D341Med (cell line): Measurements from ENCODE around the gene TEX9.

Experiments
- DNase-seq: peaks from one replicate; pipeline ENCODE4 v3.0.0; 2012; ENCODE audit warnings: low spot score

TEX9 gene

DNA sequence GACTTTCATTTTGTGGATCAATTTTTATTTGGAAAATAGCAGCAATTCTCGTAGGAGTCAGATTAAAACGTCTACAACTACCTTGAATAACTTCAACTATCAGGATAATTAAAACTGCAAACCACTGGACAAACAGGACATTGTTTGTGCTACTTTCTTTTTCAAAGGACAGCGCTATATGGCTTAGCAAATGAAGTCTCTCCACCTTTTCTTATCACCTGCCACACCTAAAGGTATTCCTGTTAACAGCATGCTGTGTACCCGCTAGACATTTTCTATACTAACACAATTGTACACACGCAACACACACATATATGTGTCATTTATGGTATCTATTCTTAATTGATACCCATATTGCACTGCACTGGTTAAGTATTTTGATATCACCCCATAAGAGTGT is 80.5 kb downstream of the TEX9 start:
- DNase-seq: no peak

DNA sequence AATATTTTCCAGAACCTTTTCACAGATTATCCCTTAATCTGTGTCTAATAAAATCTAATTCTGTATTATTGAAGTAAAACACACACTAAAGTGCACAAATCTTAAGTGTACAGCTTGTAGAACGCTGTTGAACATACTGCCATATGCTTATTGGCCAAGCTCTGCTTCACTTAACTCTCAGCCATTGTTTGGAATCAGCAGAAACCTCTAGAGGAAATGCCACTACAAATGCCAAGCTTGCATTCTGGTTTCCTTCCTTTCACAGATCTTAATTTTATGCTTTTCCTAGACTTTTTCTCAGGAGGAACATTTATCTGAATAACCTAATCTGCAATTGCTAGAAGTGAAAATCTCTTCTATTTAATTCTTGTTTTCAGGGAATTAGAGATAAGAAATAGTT is 89.6 kb downstream of the TEX9 start:
- DNase-seq: no peak

DNA sequence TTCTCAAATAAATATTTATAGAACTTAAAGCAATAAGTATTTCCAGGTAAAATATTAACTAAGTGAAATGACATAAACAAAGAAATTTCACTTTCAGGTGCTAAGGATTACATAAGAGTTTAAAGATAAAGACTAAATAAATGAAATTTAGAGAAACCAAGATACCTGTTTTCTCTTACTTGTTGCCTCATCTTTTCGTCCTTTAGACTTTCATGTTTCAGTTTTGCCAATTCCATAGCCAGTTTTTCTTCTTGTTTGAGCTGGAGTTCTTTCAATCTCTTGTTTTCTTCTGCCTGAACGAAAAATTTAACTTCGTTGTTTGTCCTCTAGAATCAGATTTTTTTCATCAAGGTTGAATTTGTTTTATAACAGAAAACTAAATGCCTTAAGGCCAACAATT is 91.0 kb downstream of the TEX9 start:
- DNase-seq: no peak

DNA sequence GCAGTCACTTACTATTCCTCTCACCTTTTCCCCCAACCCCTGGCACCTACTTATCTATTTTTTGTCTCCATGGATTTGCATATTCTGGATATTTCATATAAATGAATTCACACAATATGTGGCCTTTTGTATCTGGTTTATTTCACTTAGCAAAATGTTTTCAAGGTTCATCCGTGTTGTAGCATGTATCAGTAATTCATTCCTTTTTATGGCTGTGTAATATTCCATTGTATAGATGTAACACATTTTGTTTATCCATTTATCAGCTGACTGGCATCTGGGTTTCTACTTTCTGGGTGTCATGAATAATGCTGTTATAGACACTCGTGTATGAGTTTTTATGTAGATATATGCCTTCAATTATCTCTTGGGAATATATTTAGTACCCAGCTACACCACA is 93.9 kb downstream of the TEX9 start:
- DNase-seq: no peak

DNA sequence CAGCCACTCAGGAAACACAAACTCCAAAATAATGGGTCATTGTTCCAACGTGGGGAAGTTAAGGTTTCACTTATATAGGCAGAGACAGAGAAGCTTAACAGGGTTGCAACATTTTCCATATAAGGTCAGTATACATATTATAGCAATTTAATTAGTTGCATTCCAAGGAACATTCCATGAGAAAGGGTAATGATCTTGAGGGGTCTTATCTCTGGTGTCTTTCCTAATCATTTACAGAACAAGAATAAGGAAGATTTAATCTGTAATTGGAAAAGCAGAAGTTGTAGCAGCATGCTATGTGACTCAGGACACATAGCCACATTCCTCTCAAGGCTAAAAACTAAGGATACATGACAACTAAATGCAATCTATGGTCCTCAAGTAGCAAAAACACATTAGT is 94.8 kb downstream of the TEX9 start:
- no peak for DNase-seq

DNA sequence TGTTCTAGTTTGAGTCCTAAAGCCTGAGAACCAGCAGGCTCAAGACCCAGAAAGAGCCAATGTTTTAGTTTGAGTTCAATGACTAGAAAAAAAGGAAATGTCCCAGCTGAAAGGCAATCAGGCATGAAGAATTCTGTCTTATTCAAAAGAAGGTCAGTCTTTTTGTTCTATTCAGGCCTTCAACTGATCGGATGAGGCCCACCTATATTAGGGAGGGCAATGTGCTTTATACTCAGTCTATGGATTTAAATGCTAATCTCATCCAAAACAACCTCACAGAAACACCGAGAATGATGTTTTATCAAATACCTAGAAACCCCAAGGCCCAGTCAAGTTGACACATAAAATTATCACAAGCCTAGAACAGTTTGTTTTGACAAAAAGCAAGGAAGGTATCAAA is 95.7 kb downstream of the TEX9 start:
- DNase-seq: no peak

DNA sequence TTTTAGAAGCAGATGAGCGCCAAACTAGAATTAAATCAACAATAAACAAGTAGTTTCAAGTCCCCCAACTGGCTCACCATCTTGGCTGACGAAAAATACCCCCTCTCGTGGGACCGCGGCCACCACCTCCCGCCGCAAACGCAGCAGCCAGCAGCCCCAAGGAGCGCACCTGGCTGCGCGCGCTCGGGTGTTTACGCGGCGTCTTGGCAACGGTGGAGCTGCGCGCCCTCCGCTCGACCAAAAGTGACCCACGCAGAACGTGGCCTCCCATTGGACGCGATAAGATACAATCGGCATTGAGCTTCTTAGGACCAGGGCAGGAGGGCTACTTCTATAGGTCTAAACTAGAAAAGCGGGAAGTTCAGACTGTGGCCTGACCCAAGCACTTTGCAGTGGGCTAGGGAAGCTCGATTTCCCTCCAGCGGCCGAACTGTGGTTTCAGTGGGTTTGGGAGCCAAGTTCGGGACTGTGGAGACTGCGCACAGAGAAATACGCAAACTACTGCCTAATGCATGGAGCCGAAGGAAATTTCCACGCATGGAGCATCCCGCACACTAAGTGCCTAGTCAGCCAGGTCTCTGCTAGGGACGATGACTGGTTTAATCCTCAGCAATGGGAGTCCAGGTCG is 99.8 kb downstream of the TEX9 start, which contains the start of gene MNS1:
TSS of gene MNS1 (minus strand) at position 245 of the 628 bp plus-strand sequence. CDS start at position 80, 165 bp downstream.
- peak; percentile 88 for DNase-seq

DNA sequence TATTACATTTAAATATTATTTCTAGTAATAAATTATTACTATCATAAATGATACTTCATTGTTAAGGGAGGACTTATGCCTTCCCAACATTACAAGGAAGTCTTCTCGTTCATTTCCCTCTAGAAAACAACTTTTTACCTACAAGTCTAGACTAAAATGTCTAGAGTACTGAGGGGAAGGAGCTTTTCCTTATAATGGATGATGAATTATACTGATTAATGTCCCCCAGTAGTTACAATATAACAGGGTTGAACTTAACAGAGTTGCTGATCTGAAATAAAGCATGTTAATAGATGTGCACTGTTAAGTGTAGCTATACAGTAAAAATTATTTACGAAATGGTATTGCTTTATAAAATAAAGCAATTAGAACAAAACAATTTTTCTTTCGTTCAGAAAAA is 102.4 kb downstream of the TEX9 start:
- no peak for DNase-seq

DNA sequence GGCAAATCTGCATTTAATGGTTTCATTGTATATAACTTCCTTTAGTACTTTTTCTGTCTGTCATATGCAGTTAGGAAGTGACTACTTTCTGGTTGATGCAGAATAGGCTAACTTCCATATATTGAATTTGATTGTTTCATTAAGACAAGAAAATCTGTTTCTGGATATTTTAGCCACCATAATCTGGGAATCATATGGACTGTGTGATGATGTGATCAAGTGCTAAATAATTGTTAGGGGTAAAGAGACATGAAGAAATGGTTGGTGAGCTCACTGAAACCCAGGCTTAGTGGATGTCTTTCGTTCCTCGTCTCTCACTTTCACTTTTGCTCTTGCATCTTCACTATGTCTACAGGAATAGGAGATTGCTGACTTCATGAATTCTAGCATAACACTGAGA is 103.2 kb downstream of the TEX9 start:
- DNase-seq: no peak

DNA sequence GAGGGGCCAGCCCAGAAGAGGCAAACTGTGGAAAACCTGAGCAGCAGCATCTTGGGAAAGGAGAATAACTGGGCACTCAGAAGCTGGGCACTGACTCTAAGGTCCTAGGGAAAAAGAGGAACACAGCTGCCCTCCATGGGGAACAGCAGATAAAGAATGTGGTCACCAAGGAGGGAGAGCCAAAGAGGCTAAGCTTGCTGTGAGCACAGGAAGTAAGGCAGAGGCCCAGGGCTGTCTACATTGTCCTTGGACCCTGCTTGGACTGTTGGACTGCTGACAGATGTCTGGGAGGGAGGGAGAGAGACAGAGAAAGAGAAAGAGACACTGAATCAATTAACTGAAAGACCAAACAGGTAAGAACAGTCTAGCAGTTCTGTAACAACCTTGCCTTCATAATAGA is 104.3 kb downstream of the TEX9 start:
- DNase-seq: no peak

DNA sequence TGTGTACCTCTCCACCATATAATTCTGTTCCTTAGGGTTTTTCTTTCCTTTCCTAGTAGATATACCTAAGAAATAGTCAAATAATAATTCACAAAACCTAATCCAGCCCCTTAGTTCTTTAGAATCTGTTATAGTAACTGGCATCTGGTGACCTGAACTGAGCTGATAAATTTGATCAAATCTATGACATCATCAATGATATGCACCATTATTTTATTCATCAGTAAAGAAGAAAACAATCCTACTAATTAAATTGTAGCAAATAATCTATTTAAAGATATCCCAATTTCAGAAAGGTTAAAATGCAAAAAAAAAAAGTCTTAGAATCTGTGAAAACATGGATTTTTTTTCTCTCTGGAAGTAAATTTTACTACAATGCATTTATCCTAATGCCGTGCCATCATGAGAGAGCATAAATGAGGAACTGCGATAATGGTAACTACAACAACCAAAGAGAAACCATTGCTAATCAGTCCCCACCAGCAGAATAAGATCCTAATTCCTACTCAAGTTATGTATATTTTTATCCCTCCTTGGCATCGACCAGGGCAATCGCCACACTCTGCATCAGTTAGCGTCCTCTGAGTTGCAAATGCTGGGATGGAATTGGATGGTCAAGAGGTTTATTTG is 106.3 kb downstream of the TEX9 start:
- DNase-seq: no peak

DNA sequence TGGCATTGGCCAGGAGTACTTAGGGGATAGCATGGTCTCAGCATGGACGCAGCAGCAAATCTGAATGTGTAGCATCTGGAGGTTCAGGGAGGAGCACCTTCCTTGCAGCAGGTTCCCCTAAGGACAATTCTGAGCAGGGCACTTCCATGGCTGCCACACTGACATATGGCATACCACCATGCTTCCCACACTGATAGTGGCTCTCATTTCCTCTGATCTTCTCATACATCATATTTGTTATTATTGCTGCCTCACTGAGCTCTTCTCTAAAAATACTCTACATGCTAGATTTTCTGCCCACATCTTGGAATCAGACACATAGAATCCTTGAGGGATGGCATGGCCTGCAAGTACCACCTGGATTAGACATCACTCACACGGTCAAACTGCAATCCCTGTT is 107.1 kb downstream of the TEX9 start:
- DNase-seq: no peak

DNA sequence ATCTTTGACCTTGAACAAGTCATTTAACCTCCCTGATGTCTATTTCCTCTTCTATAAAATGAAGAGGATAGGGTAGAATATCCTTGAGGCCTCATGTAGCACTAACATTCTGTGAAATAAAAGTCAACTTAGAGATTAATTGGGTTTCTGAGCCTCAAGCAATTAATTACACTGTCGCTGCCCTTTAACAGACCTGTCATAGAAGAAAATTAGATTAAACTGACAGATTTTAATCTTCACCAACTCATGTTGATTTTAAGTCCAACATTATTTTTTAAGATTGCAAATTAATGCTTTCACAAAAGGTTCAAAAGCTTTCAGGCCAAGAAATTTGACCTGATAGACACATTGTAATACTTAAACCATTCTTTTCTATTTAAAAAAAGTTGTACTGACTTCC is 107.8 kb downstream of the TEX9 start:
- no peak for DNase-seq

DNA sequence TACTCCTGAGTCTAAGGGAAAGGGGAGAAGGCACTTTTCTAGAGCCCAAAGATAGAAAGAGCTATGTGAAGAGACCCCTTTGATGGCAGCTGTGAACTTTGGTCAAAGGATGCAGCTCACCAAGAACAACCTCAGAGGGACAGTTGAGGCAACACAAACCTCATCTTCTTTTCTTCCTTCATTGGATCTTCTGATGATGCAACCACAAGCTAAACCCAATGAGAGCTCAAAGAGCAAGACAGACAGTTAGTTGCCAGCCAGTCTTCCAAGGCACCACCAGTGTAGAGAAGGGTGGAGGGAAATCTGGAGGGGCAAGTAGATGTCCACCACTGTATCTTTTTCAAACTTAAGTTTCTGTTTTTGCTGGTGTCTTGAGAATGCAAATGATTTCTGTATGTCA is 110.1 kb downstream of the TEX9 start:
- DNase-seq: no peak
